ENCODE data around the gene LRRIQ1. TPM values are rescaled to one million over a fixed set of nuclear protein-coding genes. Genes with fewer than 3 reads are reported as not detected.
"Not testable (repeated sequence)": the region's sequence is repeated elsewhere in the genome, so short reads cannot be mapped to it uniquely, and the experiment has no call there.

LRRIQ1 gene
- total and polyA plus RNA-seq, 5 experiments from 2014 or later, result not detected

DNA sequence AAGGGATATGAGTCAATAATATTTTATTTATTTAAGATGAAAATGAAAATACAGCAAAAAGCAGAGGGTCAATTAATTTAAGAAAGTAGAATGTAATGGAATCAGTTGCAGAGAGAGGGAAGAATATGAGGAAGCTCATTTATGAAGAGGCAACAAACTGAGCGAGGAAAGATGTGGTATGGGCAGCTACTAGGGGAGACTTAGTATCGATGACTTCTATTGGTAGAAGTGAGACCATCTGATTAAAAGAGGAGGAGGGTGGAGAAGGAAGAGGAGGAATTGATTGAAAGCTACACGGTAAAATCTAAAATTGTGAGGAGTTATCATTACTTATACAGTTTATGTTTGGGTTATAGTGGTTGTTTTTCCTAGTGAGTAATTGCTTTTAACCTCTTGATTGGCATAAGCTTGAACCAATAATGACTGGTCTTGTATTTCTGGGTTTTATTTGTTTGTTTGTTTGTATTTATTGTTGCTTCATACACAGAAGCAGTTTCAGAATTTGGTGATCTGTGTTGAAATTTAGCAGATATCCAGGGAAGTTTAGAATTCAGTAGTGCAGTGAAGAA, 121.0 kb downstream of the LRRIQ1 start:
- H3K27me3 Mint-ChIP-seq, result no peaks in the 10 kb centered on the region
- ATAC-seq (no peak), DNase-seq (no peak)
- no peaks in the 10 kb centered on the region for H3K9me3 Mint-ChIP-seq
- POLR2A ChIA-PET, result no interaction called here
- H3K4me1 Mint-ChIP-seq, result no peaks in the 10 kb centered on the region
- no peak overlapping the region for H3K27ac Mint-ChIP-seq
- H3K36me3 Mint-ChIP-seq, result no peaks in the 10 kb centered on the region
- H3K4me3 Mint-ChIP-seq, result no peak overlapping the region

DNA sequence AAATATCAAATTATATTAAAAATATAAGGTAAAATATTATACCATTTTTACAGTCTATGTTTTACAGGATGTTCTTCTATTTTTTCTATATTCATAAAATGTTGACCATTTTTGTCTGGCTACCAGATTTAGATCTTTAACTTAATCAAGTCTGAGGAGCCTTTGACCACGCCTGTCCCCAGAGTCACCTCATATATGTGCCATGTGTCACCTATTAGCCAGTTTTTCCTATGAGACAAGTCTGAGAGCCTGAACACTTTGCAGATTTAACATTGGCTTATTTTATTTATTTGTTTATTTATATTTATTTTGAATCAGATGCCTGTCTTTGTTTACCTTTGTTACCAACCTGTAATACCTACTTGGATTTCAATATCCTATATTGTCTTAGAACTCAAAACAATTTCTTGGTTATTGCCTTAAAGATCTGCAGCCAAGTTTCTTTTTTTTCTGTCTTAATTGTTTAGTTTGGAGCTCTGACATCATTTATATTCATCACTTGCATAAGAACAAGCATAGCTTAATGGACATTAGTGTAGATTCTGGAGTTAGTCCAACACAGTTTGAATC, 127.7 kb downstream of the LRRIQ1 start:
- H3K4me1 Mint-ChIP-seq, result no peaks in the 10 kb centered on the region
- no peak overlapping the region for H3K4me3 Mint-ChIP-seq
- ATAC-seq (no peak), DNase-seq (no peak)
- H3K36me3 Mint-ChIP-seq, result no peaks in the 10 kb centered on the region
- no peaks in the 10 kb centered on the region for H3K27me3 Mint-ChIP-seq
- H3K27ac Mint-ChIP-seq, result no peak overlapping the region
- peaks cover 0 to 3% (median 0%) of the 10 kb centered on the region in 9 donors for H3K9me3 Mint-ChIP-seq
- POLR2A ChIA-PET, result no interaction called here

DNA sequence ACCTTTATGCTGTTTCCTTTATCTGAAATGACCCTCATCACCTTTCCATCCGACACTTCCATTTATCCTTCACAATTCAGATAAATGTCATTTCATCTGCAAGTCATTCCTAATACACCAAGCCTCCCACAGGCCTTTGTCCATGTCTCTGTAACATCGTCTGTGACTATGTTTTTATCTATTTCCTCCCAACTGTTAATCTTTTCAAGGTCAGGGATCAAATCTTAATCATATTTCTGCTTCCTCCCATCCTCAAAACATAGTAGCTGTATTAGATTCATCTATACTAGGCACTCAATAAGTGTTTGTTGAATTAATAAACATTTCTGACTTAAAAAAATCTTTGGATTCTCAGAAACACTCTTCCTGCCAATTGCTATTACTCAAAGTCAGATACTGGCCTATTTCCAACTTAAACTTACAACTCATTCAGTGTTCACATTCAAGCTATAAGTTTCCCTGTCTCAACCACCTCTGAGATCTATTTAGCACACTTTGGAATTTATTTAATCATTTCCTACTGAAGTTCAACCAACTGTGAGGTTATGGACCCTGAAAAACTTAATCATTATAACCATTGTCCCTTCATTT, 143.6 kb downstream of the LRRIQ1 start:
- H3K27ac Mint-ChIP-seq, result no peak overlapping the region
- DNase-seq, result no peak
- POLR2A ChIA-PET, result no interaction called here
- H3K4me3 Mint-ChIP-seq, result no peak overlapping the region
- peaks cover 0 to 3% (median 0%) of the 10 kb centered on the region in 9 donors for H3K9me3 Mint-ChIP-seq
- H3K27me3 Mint-ChIP-seq, result no peaks in the 10 kb centered on the region
- H3K36me3 Mint-ChIP-seq, result no peaks in the 10 kb centered on the region
- no peak for ATAC-seq
- no peaks in the 10 kb centered on the region for H3K4me1 Mint-ChIP-seq

DNA sequence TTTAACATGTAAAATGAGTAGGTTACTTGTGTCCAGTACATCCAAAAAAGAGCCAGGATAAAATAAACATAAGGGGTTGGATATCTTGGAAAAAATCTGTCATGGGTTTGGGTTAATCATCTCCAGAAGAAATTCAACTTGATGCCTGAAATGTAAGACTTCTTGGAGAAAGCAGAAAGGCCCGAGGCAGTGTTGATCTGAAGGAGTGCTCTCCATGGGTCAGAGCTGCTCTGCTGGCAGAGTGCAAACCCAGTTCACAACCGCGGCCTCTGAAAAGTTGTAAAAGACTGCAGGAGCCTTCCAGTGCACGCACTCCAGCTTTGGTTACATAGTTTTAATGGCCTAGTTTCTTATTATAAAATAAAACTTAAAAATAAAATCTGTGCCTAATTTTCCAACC, 146.5 kb downstream of the LRRIQ1 start:
- no peaks in the 10 kb centered on the region for H3K4me1 Mint-ChIP-seq
- DNase-seq, result no peak
- H3K27ac Mint-ChIP-seq, result no peak overlapping the region
- H3K4me3 Mint-ChIP-seq, result no peak overlapping the region
- POLR2A ChIA-PET, result no interaction called here
- H3K27me3 Mint-ChIP-seq, result no peaks in the 10 kb centered on the region
- H3K36me3 Mint-ChIP-seq, result no peaks in the 10 kb centered on the region
- no peaks in the 10 kb centered on the region for H3K9me3 Mint-ChIP-seq
- no peak for ATAC-seq

DNA sequence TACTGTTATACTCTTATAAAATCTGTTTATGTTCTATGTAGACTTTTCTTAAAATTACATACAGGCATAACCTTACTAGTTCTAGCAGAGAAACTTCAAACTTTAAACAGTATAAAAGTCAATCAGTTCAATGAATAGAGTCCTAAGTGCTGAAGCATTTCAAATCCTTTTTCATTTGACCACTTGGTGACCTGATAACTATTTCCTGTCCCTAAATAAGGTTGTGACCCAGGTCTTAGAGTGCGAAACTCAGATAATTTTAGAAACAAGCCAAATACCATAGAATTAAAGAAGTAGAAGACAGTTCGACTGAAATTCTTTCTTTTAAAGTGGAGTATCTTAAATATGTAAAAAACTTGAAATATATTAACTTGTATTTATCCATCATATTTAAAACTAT, 147.7 kb downstream of the LRRIQ1 start:
- no peaks in the 10 kb centered on the region for H3K36me3 Mint-ChIP-seq
- DNase-seq (no peak), ATAC-seq (no peak)
- H3K9me3 Mint-ChIP-seq, result no peaks in the 10 kb centered on the region
- POLR2A ChIA-PET, result no interaction called here
- H3K4me3 Mint-ChIP-seq, result no peak overlapping the region
- no peak overlapping the region for H3K27ac Mint-ChIP-seq
- no peaks in the 10 kb centered on the region for H3K4me1 Mint-ChIP-seq
- no peaks in the 10 kb centered on the region for H3K27me3 Mint-ChIP-seq

DNA sequence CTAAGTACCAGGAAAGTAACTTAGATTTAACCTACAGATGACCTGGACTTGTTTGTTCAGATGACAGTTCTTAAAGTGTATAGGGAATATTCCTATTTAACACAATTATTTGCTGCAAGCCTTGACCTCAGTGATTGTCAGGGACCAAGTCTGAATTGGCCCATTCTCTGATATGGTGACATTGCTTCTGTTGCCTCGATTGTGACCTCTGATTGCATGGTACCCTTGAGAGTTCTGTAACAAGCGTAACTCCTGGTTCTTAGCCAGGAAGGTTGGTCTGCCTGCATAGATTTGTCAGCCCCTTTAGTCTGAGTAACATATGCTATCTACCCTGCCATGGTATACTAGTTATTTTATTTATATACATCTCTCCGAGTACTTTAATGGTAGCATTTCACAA, 150.1 kb downstream of the LRRIQ1 start:
- H3K4me1 Mint-ChIP-seq, result no peaks in the 10 kb centered on the region
- no peak for DNase-seq
- no peak overlapping the region for H3K27ac Mint-ChIP-seq
- no peak for ATAC-seq
- no peaks in the 10 kb centered on the region for H3K36me3 Mint-ChIP-seq
- POLR2A ChIA-PET, result no interaction called here
- no peaks in the 10 kb centered on the region for H3K27me3 Mint-ChIP-seq
- peaks cover 0 to 5% (median 0%) of the 10 kb centered on the region in 9 donors for H3K9me3 Mint-ChIP-seq
- no peak overlapping the region for H3K4me3 Mint-ChIP-seq

DNA sequence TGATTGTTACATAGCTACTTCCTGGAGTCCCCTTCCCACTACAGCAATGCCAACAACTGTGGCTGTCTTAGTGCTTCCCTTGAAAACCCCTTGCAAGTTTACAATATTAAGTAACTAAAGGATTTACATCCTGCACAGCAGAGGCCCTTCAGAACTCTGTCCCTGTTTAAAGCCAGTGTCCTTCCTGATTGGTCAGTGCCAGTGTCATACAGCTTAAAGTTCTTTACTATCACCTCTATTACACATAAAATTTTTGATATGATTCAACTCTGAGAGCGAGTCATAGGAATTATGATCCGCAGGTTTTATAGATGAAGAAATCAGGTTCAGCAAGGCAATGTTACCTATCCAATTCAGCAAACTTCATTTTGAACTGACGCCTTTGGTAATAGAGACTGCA, 152.5 kb downstream of the LRRIQ1 start:
- POLR2A ChIA-PET, result no interaction called here
- DNase-seq, result no peak

DNA sequence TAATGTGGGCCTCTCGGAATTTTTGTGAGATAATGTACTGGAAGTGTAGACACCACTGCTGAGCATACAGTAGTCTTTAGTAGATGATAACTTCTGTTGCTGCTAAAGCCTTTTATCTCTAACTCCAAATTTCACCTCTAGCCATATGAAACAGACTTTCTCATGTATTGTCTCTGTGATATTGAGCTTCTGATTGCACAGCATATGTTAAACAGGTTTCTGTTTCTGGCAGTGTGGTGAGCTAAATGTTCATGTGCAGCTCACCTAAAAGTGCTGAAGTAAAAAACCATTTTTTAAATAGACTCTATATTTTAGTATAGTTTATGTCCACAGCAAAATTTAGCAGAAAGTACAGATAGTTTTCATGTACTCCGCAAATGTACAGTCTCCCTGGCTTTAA, 154.6 kb downstream of the LRRIQ1 start:
- Mint-ChIP-seq H3K27ac (no peak overlapping the region), H3K36me3 (no peaks in the 10 kb centered on the region), H3K4me3 (no peak overlapping the region), H3K27me3 (no peaks in the 10 kb centered on the region), H3K9me3 (peaks cover 0 to 11% (median 0%) of the 10 kb centered on the region in 9 donors), H3K4me1 (no peaks in the 10 kb centered on the region)
- DNase-seq, result no peak
- POLR2A ChIA-PET, result no interaction called here
- no peak for ATAC-seq

More for the DNA sequence above, 152.5 kb downstream of the LRRIQ1 start:
- H3K4me1 Mint-ChIP-seq, result no peaks in the 10 kb centered on the region
- ATAC-seq, result no peak
- peaks cover 0 to 11% (median 0%) of the 10 kb centered on the region in 9 donors for H3K9me3 Mint-ChIP-seq
- H3K36me3 Mint-ChIP-seq, result no peaks in the 10 kb centered on the region
- no peak overlapping the region for H3K4me3 Mint-ChIP-seq
- no peak overlapping the region for H3K27ac Mint-ChIP-seq
- H3K27me3 Mint-ChIP-seq, result no peaks in the 10 kb centered on the region

DNA sequence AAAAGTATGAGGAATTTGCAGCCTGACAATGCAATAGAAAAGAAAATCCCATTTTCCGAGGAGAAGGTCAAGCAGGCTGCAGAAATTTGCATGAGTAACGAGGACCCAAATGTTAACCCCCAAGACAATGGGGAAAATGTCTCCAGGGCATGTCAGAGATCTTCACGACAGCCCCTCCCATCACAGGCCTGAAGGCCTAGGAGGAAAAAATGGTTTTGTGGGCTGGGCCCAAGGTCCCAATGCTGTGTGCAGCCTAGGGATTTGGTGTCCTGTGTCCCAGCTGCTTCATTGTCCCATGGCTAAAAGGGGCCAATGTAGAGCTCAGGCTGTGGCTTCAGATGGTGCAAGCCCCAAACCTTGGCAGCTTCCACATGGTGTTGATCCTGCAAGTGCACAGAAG, 167.7 kb downstream of the LRRIQ1 start:
- POLR2A ChIA-PET, H3K27me3 Mint-ChIP-seq, H3K27ac Mint-ChIP-seq, H3K36me3 Mint-ChIP-seq, ATAC-seq, H3K4me1 Mint-ChIP-seq, DNase-seq, H3K4me3 Mint-ChIP-seq: not testable (repeated sequence)
- H3K9me3 Mint-ChIP-seq, result peaks cover 7 to 62% (median 18%) of the 10 kb centered on the region in 9 donors

DNA sequence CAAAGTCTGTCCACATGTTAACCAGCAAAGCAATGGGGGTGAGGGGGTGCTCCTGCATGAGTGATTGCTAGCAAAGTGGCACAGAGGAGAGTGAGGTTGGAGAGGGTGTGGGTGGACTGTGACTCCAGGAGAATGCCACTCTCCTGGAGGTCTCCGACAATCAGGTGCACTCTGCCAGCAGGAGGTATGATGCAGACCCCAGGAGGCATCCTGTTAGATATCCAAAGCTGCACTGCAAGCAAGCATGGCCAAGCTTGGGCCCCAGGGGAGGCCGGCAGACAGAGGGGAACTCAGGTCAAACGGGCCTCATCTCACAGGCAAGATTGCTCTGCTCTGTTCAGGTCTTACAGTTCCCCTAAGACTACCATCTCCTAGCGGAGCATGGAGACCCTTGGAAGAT, 170.4 kb downstream of the LRRIQ1 start:
- H3K27me3 Mint-ChIP-seq, result peaks cover 0 to 2% (median 0%) of the 10 kb centered on the region in 5 donors
- H3K4me3 Mint-ChIP-seq, result no peak overlapping the region
- POLR2A ChIA-PET, result no interaction called here

DNA sequence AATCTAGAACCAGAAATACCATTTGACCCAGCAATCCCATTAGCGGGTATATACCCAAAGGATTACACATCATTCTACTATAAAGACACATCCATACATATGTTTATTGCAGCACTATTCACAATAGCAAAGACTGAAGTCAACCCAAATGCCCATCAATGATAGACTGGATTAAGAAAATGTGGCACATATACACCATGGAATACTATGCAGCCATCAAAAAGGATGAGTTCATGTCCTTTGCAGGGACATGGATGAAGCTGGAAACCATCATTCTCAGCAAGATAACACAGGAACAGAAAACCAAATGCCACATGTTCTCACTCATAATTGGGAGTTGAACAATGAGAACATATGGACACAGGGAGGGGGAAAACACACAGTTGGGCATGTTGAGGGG, 188.2 kb downstream of the LRRIQ1 start:
- ATAC-seq, H3K4me1 Mint-ChIP-seq, POLR2A ChIA-PET, H3K4me3 Mint-ChIP-seq, H3K36me3 Mint-ChIP-seq, H3K27me3 Mint-ChIP-seq, H3K27ac Mint-ChIP-seq, DNase-seq: not testable (repeated sequence)
- H3K9me3 Mint-ChIP-seq, result peaks cover 2 to 25% (median 7%) of the 10 kb centered on the region in 9 donors

More for the DNA sequence above, 170.4 kb downstream of the LRRIQ1 start:
- DNase-seq (no peak), ATAC-seq (no peak)
- Mint-ChIP-seq H3K9me3 (peaks cover 0 to 43% (median 13%) of the 10 kb centered on the region in 9 donors), H3K27ac (no peak overlapping the region), H3K36me3 (no peaks in the 10 kb centered on the region), H3K4me1 (no peaks in the 10 kb centered on the region)

DNA sequence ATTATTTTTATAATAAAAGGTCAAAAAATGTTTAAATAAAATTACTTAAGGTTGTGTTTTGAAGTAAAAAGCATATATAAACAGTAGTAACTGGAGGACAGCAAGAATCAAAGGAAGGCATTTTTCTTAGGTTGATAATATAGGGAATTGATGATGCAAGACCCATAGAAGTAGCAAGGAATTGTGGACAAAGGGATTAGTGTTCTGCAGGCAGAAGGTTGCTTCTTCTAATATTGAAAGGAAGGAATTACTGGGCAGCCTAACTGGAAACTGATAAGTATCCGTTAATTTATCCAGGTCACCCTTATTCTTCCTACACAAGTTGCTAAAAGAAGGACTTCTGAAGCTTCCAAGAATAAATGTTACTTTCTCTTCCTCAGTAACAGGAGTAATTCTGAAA, 189.3 kb downstream of the LRRIQ1 start:
- ATAC-seq, result no peak

DNA sequence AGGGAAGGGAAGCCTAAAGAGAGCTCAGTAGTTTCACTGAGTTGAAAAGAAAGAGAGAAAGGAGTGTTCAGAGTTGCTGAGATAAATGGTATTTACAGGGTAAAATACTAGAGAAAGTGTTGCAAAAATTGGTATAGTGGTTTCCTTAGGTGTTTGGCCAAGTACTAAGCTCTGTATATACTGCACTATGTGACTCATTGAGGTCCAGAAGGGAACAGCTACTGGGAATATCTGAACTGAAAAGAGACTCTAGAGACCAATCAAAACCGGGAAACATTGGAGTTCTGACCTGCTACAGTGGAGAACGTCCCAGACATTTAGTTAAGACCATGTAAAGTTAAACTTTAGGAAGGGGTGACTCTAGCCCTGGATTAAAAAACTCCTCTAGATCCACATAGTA, 201.2 kb downstream of the LRRIQ1 start:
- Mint-ChIP-seq H3K27me3 (no peaks in the 10 kb centered on the region), H3K4me1 (no peaks in the 10 kb centered on the region)

More for the DNA sequence above, 189.3 kb downstream of the LRRIQ1 start:
- Mint-ChIP-seq H3K27ac (no peak overlapping the region), H3K9me3 (peaks cover 2 to 25% (median 7%) of the 10 kb centered on the region in 9 donors), H3K36me3 (no peaks in the 10 kb centered on the region), H3K27me3 (no peaks in the 10 kb centered on the region), H3K4me1 (no peaks in the 10 kb centered on the region), H3K4me3 (no peak overlapping the region)
- POLR2A ChIA-PET, result no interaction called here
- DNase-seq, result no peak

DNA sequence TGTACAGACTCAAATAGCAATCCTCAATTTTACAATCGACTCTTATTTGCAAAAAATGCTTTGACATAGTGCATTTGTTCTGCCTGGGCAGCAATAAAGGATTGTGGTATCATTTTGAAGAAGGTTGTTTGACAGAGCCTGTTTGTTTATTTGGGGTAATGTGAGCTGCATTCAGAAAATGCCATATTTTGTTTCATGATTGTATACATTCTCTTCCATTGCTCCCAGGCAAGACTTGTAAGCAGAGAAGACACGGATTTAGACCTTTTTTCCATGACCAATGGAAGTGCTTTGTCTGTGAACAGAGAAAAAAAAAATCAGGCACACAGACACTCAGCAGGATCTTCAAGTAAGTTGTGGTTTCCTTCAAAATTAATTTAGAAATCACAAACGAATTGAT, 208.4 kb downstream of the LRRIQ1 start:
- Mint-ChIP-seq H3K27ac (no peak overlapping the region), H3K4me3 (no peak overlapping the region), H3K9me3 (no peaks in the 10 kb centered on the region), H3K36me3 (no peaks in the 10 kb centered on the region), H3K4me1 (no peaks in the 10 kb centered on the region), H3K27me3 (no peaks in the 10 kb centered on the region)
- ATAC-seq (no peak), DNase-seq (no peak)
- POLR2A ChIA-PET, result no interaction called here

More for the DNA sequence above, 201.2 kb downstream of the LRRIQ1 start:
- POLR2A ChIA-PET, result no interaction called here
- H3K9me3 Mint-ChIP-seq, result peaks cover 0 to 21% (median 0%) of the 10 kb centered on the region in 9 donors
- H3K4me3 Mint-ChIP-seq, result no peak overlapping the region
- ATAC-seq, result no peak
- H3K27ac Mint-ChIP-seq, result no peak overlapping the region
- DNase-seq, result no peak
- peaks cover 0 to 2% (median 0%) of the 10 kb centered on the region in 3 donors for H3K36me3 Mint-ChIP-seq

Data from naive thymus-derived CD8-positive, alpha-beta T cell (primary cell).